K562 (cell line): Measurements from ENCODE around the gene PRKAR1B. TPM values are rescaled to one million over a fixed set of nuclear protein-coding genes. Genes with fewer than 3 reads are reported as not detected.

Experiments used
- ATAC-seq: fragments of 200-7000 bp; cut with Tn5 transposase; 3 replicates; pipeline ENCODE4 v1.9.1; 2020; ENCODE audit warnings: moderate library complexity
- BruUV-seq: library from RNA; stranded (reverse); fragments of 400-500 nt; replicated peaks from 2 replicates; lab custom pipeline; 2021; lab: Mats Ljungman, UMichigan
- CTCF ChIA-PET: fragments of 300-600 bp; formaldehyde crosslinking; extraction: SDS; loops from one replicate; lab custom pipeline; 2021; ENCODE audit warnings: low intra/inter-chr PET ratio; lab: Yijun Ruan, JAX
- POLR2A ChIA-PET: fragments of 300-600, 350-650 bp; sonication (Branson Sonifier 250); formaldehyde crosslinking; extraction: SDS; loops from one replicate; lab custom pipeline; 2021; ENCODE audit warnings: antibody characterized with exemption, inconsistent platforms; lab: Yijun Ruan, JAX
- DNase-seq, 4 experiments: peaks; one replicate each; pipeline versions ENCODE4 v3.0.0 to v3.0.0-alpha.2; 2011 to 2018; ENCODE audit warnings: low spot score in 3 of 4, mixed read lengths in 3 of 4; ENCODE audit errors: extremely low read depth in 1 of 4
- FAIRE-seq: peaks from 2 replicates; lab custom pipeline; 2011; peaks lifted over from hg19 to GRCh38; lab: Jason Lieb, UNC
- H2AFZ ChIP-seq: 2 replicates; pipeline ENCODE4 v1.6.0; 2011; ENCODE audit warnings: low read depth, low read length, control low read depth, inconsistent platforms
- H3K27ac ChIP-seq: fragments of 200-600 bp; 3 replicates; pipeline ENCODE4 v1.8.0; 2011; ENCODE audit warnings: low read depth, mild to moderate bottlenecking, control low read depth, inconsistent platforms, low read length, moderate library complexity, mixed read lengths; ENCODE audit errors: extremely low read depth
- H3K27me3 ChIP-seq, 2 experiments: fragments of 300-600 bp in 1 of 2; 2 replicates in 1 of 2; 3 replicates in 1 of 2; pipeline versions ENCODE4 v1.6.0 to v1.8.0; 2011; ENCODE audit warnings: inconsistent platforms in 2 of 2, low read length in 2 of 2, mild to moderate bottlenecking in 1 of 2, mixed read lengths in 1 of 2, moderate library complexity in 1 of 2; ENCODE audit not compliant: control insufficient read depth in 2 of 2, insufficient read depth in 2 of 2
- H3K36me3 ChIP-seq: fragments of 300-600 bp; 3 replicates; pipeline ENCODE4 v1.8.0; 2011; ENCODE audit warnings: mild to moderate bottlenecking, low read length, inconsistent platforms; ENCODE audit not compliant: control insufficient read depth, insufficient read depth
- H3K4me1 ChIP-seq, 2 experiments: fragments of 200-600 bp in 1 of 2; replicated peaks in 1 of 2; 2 replicates in 1 of 2; 3 replicates in 1 of 2; pipeline versions ENCODE4 v1.5.1 to v1.8.0; 2011; ENCODE audit warnings: inconsistent platforms in 2 of 2, low read length in 2 of 2, mild to moderate bottlenecking in 1 of 2, mixed read lengths in 1 of 2, moderate library complexity in 1 of 2; ENCODE audit not compliant: control insufficient read depth in 2 of 2, insufficient read depth in 2 of 2
- H3K4me2 ChIP-seq: 2 replicates; pipeline ENCODE4 v1.6.1; 2011; ENCODE audit warnings: low read length, control low read depth, inconsistent platforms, mixed read lengths; ENCODE audit not compliant: insufficient read depth
- H3K4me3 ChIP-seq: fragments of 200-600 bp; sonication (generic), shearing (Covaris generic); 2 replicates; pipeline ENCODE4 v1.5.1; 2016; ENCODE audit warnings: control low read depth, inconsistent platforms
- H3K79me2 ChIP-seq: fragments of 200-600 bp; 3 replicates; pipeline ENCODE4 v1.8.0; 2011; ENCODE audit warnings: low read length, inconsistent platforms; ENCODE audit not compliant: control insufficient read depth, insufficient read depth
- H3K9ac ChIP-seq, 2 experiments: 2 replicates each; pipeline versions ENCODE4 v1.6.0 to v1.6.1; 2011; ENCODE audit warnings: low read depth in 2 of 2, low read length in 2 of 2, control low read depth in 1 of 2, inconsistent platforms in 1 of 2, mild to moderate bottlenecking in 1 of 2, mixed read lengths in 1 of 2; ENCODE audit not compliant: insufficient read depth in 1 of 2
- H3K9me1 ChIP-seq: one replicate; pipeline ENCODE4 v1.6.0; 2011; ENCODE audit warnings: inconsistent platforms, mild to moderate bottlenecking, low read length, moderate library complexity; ENCODE audit not compliant: control insufficient read depth, insufficient read depth
- H3K9me3 ChIP-seq: replicated peaks from 2 replicates; pipeline ENCODE4 v1.5.1; 2011; ENCODE audit warnings: low read depth, low read length, inconsistent platforms; ENCODE audit not compliant: control insufficient read depth, insufficient read depth
- H4K20me1 ChIP-seq: replicated peaks from 2 replicates; pipeline ENCODE4 v1.6.1; 2011; ENCODE audit warnings: low read length, inconsistent platforms, mixed read lengths; ENCODE audit not compliant: control insufficient read depth, insufficient read depth
- CTBP1 ChIP-seq: fragments of 450-650 bp; IDR thresholded peaks from 2 replicates; pipeline ENCODE4 v1.6.1; 2016; ENCODE audit warnings: borderline replicate concordance
- HDAC6 ChIP-seq: IDR thresholded peaks from 2 replicates; pipeline ENCODE4 v1.6.1; 2012; ENCODE audit warnings: low read depth, mild to moderate bottlenecking, control low read depth, inconsistent platforms, low read length, moderate library complexity
- MBD2 ChIP-seq: sonication (generic); IDR thresholded peaks from 2 replicates; pipeline ENCODE4 v1.6.1; 2016; ENCODE audit warnings: low read depth, borderline replicate concordance
- NFE2 ChIP-seq: IDR thresholded peaks from 2 replicates; pipeline ENCODE4 v1.6.1; 2014; ENCODE audit warnings: antibody characterized with exemption, low read depth
- PTBP1 ChIP-seq: fragments of 200-400 bp; formaldehyde crosslinking; IDR thresholded peaks from 2 replicates; pipeline ENCODE4 v1.6.1; 2017; ENCODE audit warnings: low read depth, low read length
- SPI1 ChIP-seq: IDR thresholded peaks from 2 replicates; pipeline ENCODE4 v1.6.1; 2011; ENCODE audit warnings: low read depth, low read length, control low read depth, borderline replicate concordance
- ZBTB8A ChIP-seq: fragments of 450-650 bp; IDR thresholded peaks from 2 replicates; pipeline ENCODE4 v1.6.1; 2018; ENCODE audit warnings: mild to moderate bottlenecking, moderate library complexity; ENCODE audit not compliant: partially characterized antibody
- ZC3H8 ChIP-seq: fragments of 450-650 bp; IDR thresholded peaks from 2 replicates; pipeline ENCODE4 v1.6.1; 2017
- ZKSCAN8 ChIP-seq: fragments of 200-800 bp; sonication (Bioruptor generic); IDR thresholded peaks from 2 replicates; pipeline ENCODE4 v1.6.1; 2016; ENCODE audit warnings: missing genetic modification characterization, missing compliant biosample characterization
- ZNF764 ChIP-seq: fragments of 250-450 bp; sonication (Bioruptor Pico); IDR thresholded peaks from 2 replicates; pipeline ENCODE4 v1.4.0; 2020; ENCODE audit warnings: low read depth, mild to moderate bottlenecking, moderate library complexity
- WGBS: fragments of 100-300 bp; shearing (Covaris generic); methylation state at CpG from one replicate; pipeline ENCODE4 v1.1.6; 2016; ENCODE audit warnings: low coverage, mixed read lengths; ENCODE audit not compliant: insufficient coverage; ENCODE audit errors: missing lambda C conversion rate; 5-methylcytosine and 5-hydroxymethylcytosine counted together
- in situ Hi-C: fragments of 300-500 bp; cut with MboI; formaldehyde crosslinking; loops from 4 replicates; pipeline ENCODE4 v1.15.0; 2018; ENCODE audit warnings: inconsistent platforms, mixed read lengths
- intact Hi-C: fragments of 100-400 bp; cut with micrococcal nuclease; formaldehyde crosslinking; loops from 2 replicates; pipeline ENCODE4 v1.14.2; 2022
- polyA plus RNA-seq, 8 experiments: library from polyadenylated mRNA; depleted of rRNA in 4 of 8; stranded (reverse) in 5 of 8; unstranded in 3 of 8; fragments of >200 nt; fragmentation: Nextera tagmentation in 2 of 8; fragmentation: Illumina TruSeq in 1 of 8; extraction: Ambion mirVana in 2 of 8; extraction: Trizol in 1 of 8; gene quantifications; 2 replicates each; pipeline versions ENCODE4 v1.2.1 to v1.2.3, GENCODE V29; 2011 to 2014; ENCODE audit warnings: inconsistent platforms in 1 of 8, missing spikeins in 1 of 8
- total RNA-seq, 7 experiments: library from RNA; depleted of rRNA in 6 of 7; stranded (reverse); fragments of >200 nt in 6 of 7; fragmentation: Illumina TruSeq in 2 of 7; extraction: Trizol in 2 of 7; gene quantifications; 2 replicates each; pipeline versions ENCODE4 v1.2.1 to v1.2.3, GENCODE V29; 2011 to 2021; ENCODE audit warnings: low replicate concordance in 1 of 7
- TF ChIP-seq, protein P1 (sequence below): fragments of 450-650 bp; IDR thresholded peaks from 2 replicates; pipeline ENCODE4 v1.6.1; 2016; ENCODE audit warnings: missing biosample characterization, missing genetic modification characterization
- TF ChIP-seq, protein P2 (sequence below): IDR thresholded peaks from 2 replicates; pipeline ENCODE4 v1.6.1; 2011; ENCODE audit not compliant: insufficient read length; ENCODE audit errors: extremely low read depth
- TF ChIP-seq, protein P3 (sequence below), 2 experiments: IDR thresholded peaks in 1 of 2; conservative IDR thresholded peaks in 1 of 2; 2 replicates each; pipeline ENCODE4 v1.6.1; 2016; ENCODE audit warnings: low read depth in 2 of 2, mild to moderate bottlenecking in 1 of 2, missing compliant biosample characterization in 1 of 2, missing genetic modification characterization in 1 of 2, moderate library complexity in 1 of 2
- TF ChIP-seq, protein P4 (sequence below): fragments of 250-450 bp; sonication (Bioruptor Pico); IDR thresholded peaks from 2 replicates; pipeline ENCODE4 v1.5.0; 2021; ENCODE audit warnings: mild to moderate bottlenecking, moderate library complexity

Gene PRKAR1B
- total and polyA plus RNA-seq, 9 of the 15 experiments (the other 6 are each of a cell fraction or from before 2014, with no cell fraction given): 0.99 to 30.5 (median 12.7) TPM

DNA sequence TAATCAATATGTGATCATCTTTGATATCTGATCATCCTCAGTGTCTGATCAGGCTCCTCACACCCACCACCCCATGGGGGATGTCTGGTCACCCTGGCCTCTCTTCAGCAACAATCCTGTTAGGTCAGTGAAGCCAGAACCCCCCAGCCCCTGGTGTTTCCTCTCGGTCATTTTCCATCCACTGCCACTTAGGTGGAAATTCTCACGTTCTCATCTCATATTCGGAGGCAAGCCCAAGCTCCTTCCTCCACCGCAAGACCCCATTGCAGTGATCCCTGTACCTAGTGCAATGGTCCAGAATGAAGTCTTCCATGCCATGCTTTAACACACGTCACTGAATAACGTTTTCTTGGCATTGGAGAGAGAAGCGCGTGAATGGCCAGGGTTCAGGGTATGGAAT is 103.6 kb downstream of the PRKAR1B start:
- no peak overlapping the region for H3K9ac ChIP-seq
- no peak for DNase-seq
- no peak overlapping the region for H3K4me2 ChIP-seq
- H3K27ac ChIP-seq: no peak overlapping the region
- CTCF ChIA-PET: no interaction called here
- no peak overlapping the region for H3K4me3 ChIP-seq
- H3K79me2 ChIP-seq: peaks cover 11% of the 10 kb centered on the region; the same call in 2 of the 3 replicates
- H3K36me3 ChIP-seq: no peaks in the 10 kb centered on the region; the same call in 2 of the 3 replicates
- H3K4me1 ChIP-seq: peaks cover 5 to 15% of the 10 kb centered on the region in 2 experiments; a peak in 4 of 5 replicates
- no peaks in the 10 kb centered on the region for H3K9me1 ChIP-seq
- WGBS: 92% methylated on average over 8 of the region's 8 CpGs
- no peaks in the 10 kb centered on the region for H3K27me3 ChIP-seq
- intact Hi-C loops: no loop called here
- H4K20me1 ChIP-seq: no peaks in the 10 kb centered on the region
- BruUV-seq: no TSS peak
- no peak for ATAC-seq
- peaks cover 20% of the 10 kb centered on the region for H3K9me3 ChIP-seq
- in situ Hi-C loops: no loop called here
- no peak for FAIRE-seq
- POLR2A ChIA-PET: interaction anchor here (1.0 kb wide), 1 partner anchor 12 kb away, joined by 4 read pairs; no protein-coding TSS in a partner anchor
- H2AFZ ChIP-seq: no peak overlapping the region
- TF ChIP-seq, protein P1, sequence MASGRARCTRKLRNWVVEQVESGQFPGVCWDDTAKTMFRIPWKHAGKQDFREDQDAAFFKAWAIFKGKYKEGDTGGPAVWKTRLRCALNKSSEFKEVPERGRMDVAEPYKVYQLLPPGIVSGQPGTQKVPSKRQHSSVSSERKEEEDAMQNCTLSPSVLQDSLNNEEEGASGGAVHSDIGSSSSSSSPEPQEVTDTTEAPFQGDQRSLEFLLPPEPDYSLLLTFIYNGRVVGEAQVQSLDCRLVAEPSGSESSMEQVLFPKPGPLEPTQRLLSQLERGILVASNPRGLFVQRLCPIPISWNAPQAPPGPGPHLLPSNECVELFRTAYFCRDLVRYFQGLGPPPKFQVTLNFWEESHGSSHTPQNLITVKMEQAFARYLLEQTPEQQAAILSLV (tag): no peak
- TF ChIP-seq, protein P2, sequence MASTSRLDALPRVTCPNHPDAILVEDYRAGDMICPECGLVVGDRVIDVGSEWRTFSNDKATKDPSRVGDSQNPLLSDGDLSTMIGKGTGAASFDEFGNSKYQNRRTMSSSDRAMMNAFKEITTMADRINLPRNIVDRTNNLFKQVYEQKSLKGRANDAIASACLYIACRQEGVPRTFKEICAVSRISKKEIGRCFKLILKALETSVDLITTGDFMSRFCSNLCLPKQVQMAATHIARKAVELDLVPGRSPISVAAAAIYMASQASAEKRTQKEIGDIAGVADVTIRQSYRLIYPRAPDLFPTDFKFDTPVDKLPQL: no peak
- no peak for TF ChIP-seq NFE2
- TF ChIP-seq ZBTB8A: no peak
- TF ChIP-seq HDAC6: no peak
- no peak for TF ChIP-seq MBD2
- TF ChIP-seq ZNF764 (CRISPR knock-in tag): no peak
- TF ChIP-seq CTBP1: no peak
- TF ChIP-seq ZC3H8: no peak
- no peak for TF ChIP-seq PTBP1
- TF ChIP-seq SPI1: no peak
- TF ChIP-seq, protein P3, sequence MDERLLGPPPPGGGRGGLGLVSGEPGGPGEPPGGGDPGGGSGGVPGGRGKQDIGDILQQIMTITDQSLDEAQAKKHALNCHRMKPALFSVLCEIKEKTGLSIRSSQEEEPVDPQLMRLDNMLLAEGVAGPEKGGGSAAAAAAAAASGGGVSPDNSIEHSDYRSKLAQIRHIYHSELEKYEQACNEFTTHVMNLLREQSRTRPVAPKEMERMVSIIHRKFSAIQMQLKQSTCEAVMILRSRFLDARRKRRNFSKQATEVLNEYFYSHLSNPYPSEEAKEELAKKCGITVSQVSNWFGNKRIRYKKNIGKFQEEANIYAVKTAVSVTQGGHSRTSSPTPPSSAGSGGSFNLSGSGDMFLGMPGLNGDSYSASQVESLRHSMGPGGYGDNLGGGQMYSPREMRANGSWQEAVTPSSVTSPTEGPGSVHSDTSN (CRISPR knock-in tag; IDR thresholded peaks at IDR 0.05; ENCODE audit: low read depth): no peak
- TF ChIP-seq, protein P3 (tag; conservative IDR thresholded peaks at IDR 0.05; ENCODE audit: low read depth): no peak
- no peak for TF ChIP-seq ZKSCAN8 (CRISPR knock-in tag)
- TF ChIP-seq, protein P4, sequence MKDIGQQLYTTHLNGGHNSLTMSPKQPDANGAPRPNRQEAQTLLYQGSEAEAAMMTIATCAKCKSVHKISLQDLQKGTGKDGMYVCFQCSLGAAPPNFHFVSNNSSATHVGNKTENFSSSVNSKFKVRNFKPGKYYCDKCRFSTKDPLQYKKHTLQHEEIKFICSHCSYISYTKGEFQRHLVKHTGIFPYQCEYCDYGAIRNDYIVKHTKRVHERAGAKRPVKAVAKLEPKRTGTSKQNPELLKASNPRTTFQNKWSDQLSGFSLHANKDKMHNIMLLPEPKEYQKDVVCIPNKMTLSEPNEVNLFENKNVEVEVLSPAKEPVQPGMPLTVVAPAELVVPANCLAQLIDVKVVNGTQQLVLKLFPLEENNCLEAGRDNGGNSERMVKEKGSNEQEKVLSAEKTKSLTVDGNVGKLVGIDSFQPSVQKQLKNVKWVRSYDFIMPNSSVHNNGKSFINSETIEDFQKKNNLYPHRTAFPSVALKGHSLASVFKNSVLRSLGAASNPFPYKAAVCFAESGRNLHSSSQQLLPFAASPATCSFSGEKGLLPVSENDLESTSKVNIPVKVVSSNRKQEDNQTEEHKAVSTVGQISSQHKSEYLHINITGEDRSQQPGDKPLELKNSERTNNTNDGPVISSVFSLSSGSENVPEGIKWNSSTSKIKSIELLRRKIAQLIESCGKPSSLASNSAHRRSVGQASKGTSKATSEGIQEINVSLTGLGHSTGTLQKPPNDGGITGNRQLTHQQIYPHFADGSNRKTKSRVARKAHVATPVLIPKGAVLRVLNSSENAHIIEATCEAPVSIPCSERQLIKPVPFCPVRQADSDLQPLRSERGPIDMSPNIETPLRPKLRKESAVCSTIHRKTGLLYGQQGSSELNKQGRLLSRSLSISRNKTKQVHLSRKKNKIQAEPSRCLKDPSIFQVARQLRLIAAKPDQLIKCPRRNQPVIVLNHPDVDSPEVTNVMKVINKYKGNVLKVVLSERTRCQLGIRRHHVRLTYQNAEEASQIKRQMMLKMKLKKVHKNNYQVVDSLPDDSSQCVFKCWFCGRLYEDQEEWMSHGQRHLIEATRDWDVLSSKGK (CRISPR knock-in tag): no peak
